Astrocyte (in vitro differentiated cells and primary cell): Measurements from ENCODE around the gene BICDL1. TPM values are rescaled to one million over a fixed set of nuclear protein-coding genes. Genes with fewer than 3 reads are reported as not detected.

ENCODE experiments used
- DNase-seq: peaks from one replicate; pipeline ENCODE4 v3.0.0-alpha.2; 2010; ENCODE audit warnings: low read depth
- FAIRE-seq: peaks from 2 replicates; lab custom pipeline; 2011; peaks lifted over from hg19 to GRCh38; lab: Jason Lieb, UNC
- H2AFZ ChIP-seq: 2 replicates; pipeline ENCODE4 v1.6.0; 2012; ENCODE audit warnings: low read depth, low read length, inconsistent platforms
- H3K27ac ChIP-seq: 2 replicates; pipeline ENCODE4 v1.5.1; 2011; ENCODE audit warnings: low read depth, low read length, inconsistent platforms
- H3K27me3 ChIP-seq: 2 replicates; pipeline ENCODE4 v1.6.0; 2011; ENCODE audit warnings: low read length, inconsistent platforms; ENCODE audit not compliant: insufficient read depth
- H3K36me3 ChIP-seq: 2 replicates; pipeline ENCODE4 v1.5.1; 2011; ENCODE audit warnings: low read length, inconsistent platforms; ENCODE audit not compliant: insufficient read depth
- H3K4me1 ChIP-seq: 2 replicates; pipeline ENCODE4 v1.5.1; 2011; ENCODE audit warnings: low read length, inconsistent platforms; ENCODE audit not compliant: insufficient read depth
- H3K4me2 ChIP-seq: 2 replicates; pipeline ENCODE4 v1.6.0; 2012; ENCODE audit warnings: low read length, inconsistent platforms
- H3K4me3 ChIP-seq: 2 replicates; pipeline ENCODE4 v1.5.1; 2011; ENCODE audit warnings: low read depth, mild to moderate bottlenecking, low read length, inconsistent platforms; ENCODE audit not compliant: insufficient read depth
- H3K79me2 ChIP-seq: 2 replicates; pipeline ENCODE4 v1.6.0; 2012; ENCODE audit warnings: mild to moderate bottlenecking, low read length, inconsistent platforms; ENCODE audit not compliant: insufficient read depth
- H3K9ac ChIP-seq: 2 replicates; pipeline ENCODE4 v1.6.0; 2012; ENCODE audit warnings: mild to moderate bottlenecking, low read length, inconsistent platforms
- H3K9me3 ChIP-seq: 2 replicates; pipeline ENCODE4 v1.5.1; 2012; ENCODE audit warnings: low read depth, mild to moderate bottlenecking, low read length, inconsistent platforms; ENCODE audit not compliant: insufficient read depth
- H4K20me1 ChIP-seq: 2 replicates; pipeline ENCODE4 v1.6.0; 2012; ENCODE audit warnings: low read length, inconsistent platforms; ENCODE audit not compliant: insufficient read depth
- H3K27ac Mint-ChIP-seq: one replicate; pipeline ENCODE4 v1.8.0; 2021; ENCODE audit warnings: mild to moderate bottlenecking, mixed read lengths; ENCODE audit not compliant: unreplicated experiment
- H3K27me3 Mint-ChIP-seq: one replicate; pipeline ENCODE4 v1.8.0; 2021; ENCODE audit warnings: low read depth, mixed read lengths; ENCODE audit not compliant: unreplicated experiment
- H3K36me3 Mint-ChIP-seq: one replicate; pipeline ENCODE4 v1.8.0; 2021; ENCODE audit warnings: low read depth, mixed read lengths; ENCODE audit not compliant: unreplicated experiment
- H3K4me1 Mint-ChIP-seq: one replicate; pipeline ENCODE4 v1.8.0; 2021; ENCODE audit warnings: low read depth, mixed read lengths; ENCODE audit not compliant: unreplicated experiment
- H3K4me3 Mint-ChIP-seq: one replicate; pipeline ENCODE4 v1.8.0; 2021; ENCODE audit warnings: mild to moderate bottlenecking, moderate library complexity, mixed read lengths; ENCODE audit not compliant: unreplicated experiment
- H3K9me3 Mint-ChIP-seq: one replicate; pipeline ENCODE4 v1.8.0; 2021; ENCODE audit warnings: mild to moderate bottlenecking, mixed read lengths; ENCODE audit not compliant: unreplicated experiment
- EZH2 ChIP-seq: IDR thresholded peaks from 2 replicates; pipeline ENCODE4 v1.6.1; 2012; ENCODE audit warnings: mild to moderate bottlenecking, low read length, inconsistent platforms; ENCODE audit not compliant: insufficient read depth
- total RNA-seq: library from RNA; stranded (reverse); gene quantifications from 2 replicates; pipeline ENCODE4 v1.2.1, GENCODE V29; 2021
- TF ChIP-seq, protein P1 (sequence below): IDR thresholded peaks from 2 replicates; pipeline ENCODE4 v1.5.1; 2011; ENCODE audit warnings: low read depth, mild to moderate bottlenecking, inconsistent platforms, low read length, moderate library complexity; ENCODE audit not compliant: insufficient read depth

The BICDL1 gene
- total RNA-seq, 1 donor from 2014 or later, result 8.8 TPM

- Histone ChIP-seq H2AFZ (no peak overlapping the region), H3K27me3 (peaks cover 2% of the 10 kb centered on the region), H3K4me3 (no peak overlapping the region), H3K4me2 (no peak overlapping the region), H3K36me3 (no peaks in the 10 kb centered on the region), H4K20me1 (no peaks in the 10 kb centered on the region), H3K9ac (no peak overlapping the region), H3K79me2 (no peaks in the 10 kb centered on the region), H3K4me1 (no peaks in the 10 kb centered on the region), H3K27ac (no peak overlapping the region), H3K9me3 (no peaks in the 10 kb centered on the region)
- Mint-ChIP-seq H3K27me3 (no peaks in the 10 kb centered on the region), H3K4me1 (peaks cover 1% of the 10 kb centered on the region), H3K36me3 (no peaks in the 10 kb centered on the region), H3K9me3 (no peaks in the 10 kb centered on the region), H3K27ac (no peak overlapping the region), H3K4me3 (no peak overlapping the region)
- TF ChIP-seq, protein P1, sequence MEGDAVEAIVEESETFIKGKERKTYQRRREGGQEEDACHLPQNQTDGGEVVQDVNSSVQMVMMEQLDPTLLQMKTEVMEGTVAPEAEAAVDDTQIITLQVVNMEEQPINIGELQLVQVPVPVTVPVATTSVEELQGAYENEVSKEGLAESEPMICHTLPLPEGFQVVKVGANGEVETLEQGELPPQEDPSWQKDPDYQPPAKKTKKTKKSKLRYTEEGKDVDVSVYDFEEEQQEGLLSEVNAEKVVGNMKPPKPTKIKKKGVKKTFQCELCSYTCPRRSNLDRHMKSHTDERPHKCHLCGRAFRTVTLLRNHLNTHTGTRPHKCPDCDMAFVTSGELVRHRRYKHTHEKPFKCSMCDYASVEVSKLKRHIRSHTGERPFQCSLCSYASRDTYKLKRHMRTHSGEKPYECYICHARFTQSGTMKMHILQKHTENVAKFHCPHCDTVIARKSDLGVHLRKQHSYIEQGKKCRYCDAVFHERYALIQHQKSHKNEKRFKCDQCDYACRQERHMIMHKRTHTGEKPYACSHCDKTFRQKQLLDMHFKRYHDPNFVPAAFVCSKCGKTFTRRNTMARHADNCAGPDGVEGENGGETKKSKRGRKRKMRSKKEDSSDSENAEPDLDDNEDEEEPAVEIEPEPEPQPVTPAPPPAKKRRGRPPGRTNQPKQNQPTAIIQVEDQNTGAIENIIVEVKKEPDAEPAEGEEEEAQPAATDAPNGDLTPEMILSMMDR, result no peak
- no peak for TF ChIP-seq EZH2
- FAIRE-seq, result no peak
- no peak for DNase-seq
Measured at GRCh38 chr12:120019938-120020337, 30.9 kb downstream of the BICDL1 start.

- H2AFZ ChIP-seq, result no peak overlapping the region
- Mint-ChIP-seq H3K36me3 (no peaks in the 10 kb centered on the region), H3K4me3 (no peak overlapping the region), H3K4me1 (no peaks in the 10 kb centered on the region), H3K27me3 (no peaks in the 10 kb centered on the region), H3K27ac (no peak overlapping the region), H3K9me3 (peaks cover 4% of the 10 kb centered on the region)
- H3K9me3 ChIP-seq, result no peaks in the 10 kb centered on the region
- DNase-seq, result no peak
- FAIRE-seq, result no peak
- H3K36me3 ChIP-seq, result no peaks in the 10 kb centered on the region
- H3K4me1 ChIP-seq, result no peaks in the 10 kb centered on the region
- no peak for TF ChIP-seq EZH2
- TF ChIP-seq, protein P1, result no peak
- H3K9ac ChIP-seq, result no peak overlapping the region
- no peak overlapping the region for H3K4me2 ChIP-seq
- no peak overlapping the region for H3K27ac ChIP-seq
- H3K4me3 ChIP-seq, result no peak overlapping the region
- no peaks in the 10 kb centered on the region for H3K79me2 ChIP-seq
- no peaks in the 10 kb centered on the region for H4K20me1 ChIP-seq
- H3K27me3 ChIP-seq, result peaks cover 2% of the 10 kb centered on the region
Measured at GRCh38 chr12:120024193-120024592, 35.2 kb downstream of the BICDL1 start.

DNA sequence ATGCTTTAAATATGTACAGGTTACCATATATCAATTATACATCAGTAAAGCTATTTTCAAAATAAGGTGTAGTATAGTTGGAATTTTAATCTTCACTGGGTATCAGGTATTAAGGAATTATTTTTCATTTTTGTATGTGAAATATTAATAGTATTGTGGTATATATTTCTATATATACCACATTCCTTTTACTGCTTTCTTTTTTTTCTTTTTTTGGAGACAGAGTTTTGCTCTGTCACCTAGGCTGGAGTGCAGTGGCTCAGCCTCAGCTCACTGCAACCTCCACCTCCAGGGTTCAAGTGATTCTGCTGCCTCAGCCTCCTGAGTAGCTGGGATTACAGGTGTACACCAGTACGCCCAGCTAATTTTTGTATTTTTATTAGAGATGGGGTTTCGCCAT is 36.6 kb downstream of the BICDL1 start:
- Histone ChIP-seq H3K4me3 (no peak overlapping the region), H3K36me3 (no peaks in the 10 kb centered on the region), H3K79me2 (no peaks in the 10 kb centered on the region), H3K9ac (no peak overlapping the region), H2AFZ (no peak overlapping the region), H3K9me3 (no peaks in the 10 kb centered on the region), H3K27me3 (no peaks in the 10 kb centered on the region), H4K20me1 (no peaks in the 10 kb centered on the region), H3K4me1 (no peaks in the 10 kb centered on the region), H3K4me2 (no peak overlapping the region), H3K27ac (no peak overlapping the region)
- Mint-ChIP-seq H3K4me1 (no peaks in the 10 kb centered on the region), H3K36me3 (no peaks in the 10 kb centered on the region), H3K27ac (no peak overlapping the region), H3K27me3 (no peaks in the 10 kb centered on the region), H3K4me3 (no peak overlapping the region), H3K9me3 (peaks cover 4% of the 10 kb centered on the region)
- no peak for FAIRE-seq
- no peak for TF ChIP-seq EZH2
- TF ChIP-seq, protein P1, result no peak
- DNase-seq, result no peak
